ENCODE data around the gene ZNF530. TPM values are rescaled to one million over a fixed set of nuclear protein-coding genes. Genes with fewer than 3 reads are reported as not detected.

ZNF530 gene
- total RNA-seq, 2 donors from 2014 or later, result 1.2 to 4.1 TPM

- Histone ChIP-seq H3K27ac (no peak overlapping the region), H3K9me3 (no peaks in the 10 kb centered on the region), H3K36me3 (peaks cover 6% of the 10 kb centered on the region), H3K9ac (ENCODE audit: low read depth in 2 of 2, low read length in 2 of 2) (no peak overlapping the region), H3K27me3 (no peaks in the 10 kb centered on the region), H3K4me1 (no peaks in the 10 kb centered on the region), H3K4me3 (no peak overlapping the region)
- intact Hi-C loops (cut with DNase I), result no loop called here
- DNase-seq, result no peak
- TF ChIP-seq CTCF (IDR thresholded peaks at IDR 0.05), result no peak
These were observed 12.2 kb upstream of the ZNF530 start for GRCh38 chr19:57587529-57587928.

- intact Hi-C loops (cut with DNase I), result no loop called here
- no peak for TF ChIP-seq CTCF (IDR thresholded peaks at IDR 0.05)
These were observed 316 bp upstream of the ZNF530 start for GRCh38 chr19:57599377-57599760.

GRCh38 chr19:57606931-57607330 is 7.2 kb downstream of the ZNF530 start:
- intact Hi-C loops (cut with DNase I), result no loop called here
- H3K9me3 ChIP-seq, result no peaks in the 10 kb centered on the region
- H3K27me3 ChIP-seq, result no peaks in the 10 kb centered on the region

More at GRCh38 chr19:57599377-57599760, 316 bp upstream of the ZNF530 start:
- H3K9me3 ChIP-seq, result no peaks in the 10 kb centered on the region
- DNase-seq, result no peak
- peak overlapping the region; percentile 98 for H3K4me3 ChIP-seq
- H3K36me3 ChIP-seq, result no peaks in the 10 kb centered on the region
- H3K4me1 ChIP-seq, result peaks cover 5% of the 10 kb centered on the region
- H3K9ac ChIP-seq (ENCODE audit: low read depth in 2 of 2, low read length in 2 of 2), result peak overlapping the region in 1 of 2 donors; percentile 40
- no peak overlapping the region for H3K27ac ChIP-seq
- no peaks in the 10 kb centered on the region for H3K27me3 ChIP-seq

GRCh38 chr19:57611113-57611512 is 11.4 kb downstream of the ZNF530 start:
- no peak for DNase-seq
- Histone ChIP-seq H3K9me3 (peaks cover 8% of the 10 kb centered on the region), H3K36me3 (no peaks in the 10 kb centered on the region), H3K27ac (no peak overlapping the region), H3K27me3 (no peaks in the 10 kb centered on the region), H3K9ac (ENCODE audit: low read depth in 2 of 2, low read length in 2 of 2) (no peak overlapping the region), H3K4me3 (no peak overlapping the region), H3K4me1 (no peaks in the 10 kb centered on the region)
- intact Hi-C loops (cut with DNase I), result no loop called here
- no peak for TF ChIP-seq CTCF (IDR thresholded peaks at IDR 0.05)

More at GRCh38 chr19:57606931-57607330, 7.2 kb downstream of the ZNF530 start:
- TF ChIP-seq CTCF (IDR thresholded peaks at IDR 0.05), result no peak
- Histone ChIP-seq H3K4me3 (no peak overlapping the region), H3K9ac (ENCODE audit: low read depth in 2 of 2, low read length in 2 of 2) (no peak overlapping the region), H3K4me1 (no peaks in the 10 kb centered on the region), H3K36me3 (no peaks in the 10 kb centered on the region), H3K27ac (no peak overlapping the region)
- no peak for DNase-seq

GRCh38 chr19:57613941-57614743 is 14.5 kb downstream of the ZNF530 start, which contains the start of gene ZNF134:
TSS of gene ZNF134 (plus strand) at chr19:57614242. CDS start at chr19:57619469, 5,227 bp downstream.
- TF ChIP-seq CTCF (IDR thresholded peaks at IDR 0.05), result no peak
- Histone ChIP-seq H3K4me1 (no peaks in the 10 kb centered on the region), H3K9ac (ENCODE audit: low read depth in 2 of 2, low read length in 2 of 2) (peak within 1 kb of the TSS; percentile 74 to 79), H3K4me3 (peak within 1 kb of the TSS; percentile 97), H3K36me3 (peaks cover 14% of the 10 kb centered on the region), H3K27me3 (no peaks in the 10 kb centered on the region), H3K27ac (no peak within 1 kb of the TSS), H3K9me3 (peaks cover 19% of the 10 kb centered on the region)
- intact Hi-C loops (cut with DNase I), result no loop called here
- DNase-seq, result peak; percentile 93
